ENCODE data around the gene KCNIP4. TPM values are rescaled to one million over a fixed set of nuclear protein-coding genes. Genes with fewer than 3 reads are reported as not detected.

Gene KCNIP4
- polyA plus RNA-seq, 3 donors = 0.09 to 0.25 TPM; not detected in 1

DNA sequence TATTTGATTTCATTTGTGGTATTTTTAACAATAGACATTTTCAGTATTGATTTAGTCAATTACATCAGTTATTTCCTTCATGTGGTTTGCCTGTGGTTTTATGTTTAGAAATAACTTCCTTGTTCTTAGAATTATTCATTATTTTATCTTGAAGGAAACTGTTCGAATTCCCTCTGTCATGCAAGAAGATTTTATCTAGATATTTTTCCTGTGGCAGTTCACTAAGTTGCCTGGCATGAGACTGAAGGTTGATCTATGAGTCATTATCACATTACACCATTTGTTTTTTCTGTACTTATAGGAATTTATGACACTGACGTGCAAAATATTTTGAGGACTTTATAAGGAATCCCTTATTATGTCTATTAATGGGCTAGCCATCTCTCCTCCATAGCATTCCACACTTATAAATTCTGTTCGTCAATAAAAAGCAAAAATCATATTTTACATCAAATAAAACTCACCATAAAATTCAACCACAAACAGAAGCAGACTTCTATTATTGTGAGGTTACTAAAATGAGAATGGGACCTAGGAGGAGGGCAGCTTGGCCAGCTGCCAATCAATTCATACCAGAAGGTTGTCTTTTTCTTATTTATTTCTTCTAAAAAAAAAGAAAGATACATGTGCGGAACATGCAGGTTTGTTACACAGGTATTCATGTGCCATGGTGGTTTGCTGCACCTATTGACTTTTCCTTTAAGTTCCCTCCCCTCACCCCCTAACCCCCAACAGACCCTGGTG is 179.0 kb downstream of the KCNIP4 start:
- WGBS (ENCODE audit: insufficient coverage) = no CpG with 5 or more reads among the region's 4 CpGs
- H3K4me3 Mint-ChIP-seq = no peak overlapping the region
- Histone ChIP-seq H3K9me3 (replicated peaks in 1 of 2; ENCODE audit: control insufficient read depth in 1 of 2, insufficient read depth in 1 of 2, low read length in 2 of 2) (no peaks in the 10 kb centered on the region), H3K79me2 (ENCODE audit: insufficient read depth, low read length) (no peaks in the 10 kb centered on the region), H3K27me3 (ENCODE audit: control insufficient read depth in 2 of 2, insufficient read depth in 2 of 2, low read length in 2 of 2) (no peaks in the 10 kb centered on the region), H3K9ac (ENCODE audit: insufficient read depth, low read length, poor library complexity, severe bottlenecking) (no peak overlapping the region), H2AFZ (ENCODE audit: insufficient read depth, low read depth, low read length, poor library complexity, severe bottlenecking) (no peak overlapping the region), H3K4me2 (replicated peaks; ENCODE audit: extremely low read depth, low read length, poor library complexity, severe bottlenecking) (no peak overlapping the region), H4K20me1 (ENCODE audit: insufficient read depth, low read length) (no peaks in the 10 kb centered on the region), H3K4me3 (replicated peaks in 1 of 3; ENCODE audit: low read depth in 2 of 3, low read length in 3 of 3) (no peak overlapping the region), H3K4me1 (ENCODE audit: control insufficient read depth in 1 of 2, insufficient read depth in 2 of 2, low read length in 2 of 2) (no peaks in the 10 kb centered on the region), H3K27ac (ENCODE audit: low read depth in 1 of 2, low read length in 2 of 2) (no peak overlapping the region), H3K36me3 (replicated peaks in 1 of 2; ENCODE audit: control insufficient read depth in 1 of 2, insufficient read depth in 2 of 2, low read length in 2 of 2) (no peaks in the 10 kb centered on the region)
- no peak overlapping the region for H3K27ac Mint-ChIP-seq
- peaks cover 3 to 5% (median 3%) of the 10 kb centered on the region in 3 donors for H3K27me3 Mint-ChIP-seq (ENCODE audit: low read depth in 3 of 3)
- H3K36me3 Mint-ChIP-seq = no peaks in the 10 kb centered on the region
- TF ChIP-seq, protein P1, sequence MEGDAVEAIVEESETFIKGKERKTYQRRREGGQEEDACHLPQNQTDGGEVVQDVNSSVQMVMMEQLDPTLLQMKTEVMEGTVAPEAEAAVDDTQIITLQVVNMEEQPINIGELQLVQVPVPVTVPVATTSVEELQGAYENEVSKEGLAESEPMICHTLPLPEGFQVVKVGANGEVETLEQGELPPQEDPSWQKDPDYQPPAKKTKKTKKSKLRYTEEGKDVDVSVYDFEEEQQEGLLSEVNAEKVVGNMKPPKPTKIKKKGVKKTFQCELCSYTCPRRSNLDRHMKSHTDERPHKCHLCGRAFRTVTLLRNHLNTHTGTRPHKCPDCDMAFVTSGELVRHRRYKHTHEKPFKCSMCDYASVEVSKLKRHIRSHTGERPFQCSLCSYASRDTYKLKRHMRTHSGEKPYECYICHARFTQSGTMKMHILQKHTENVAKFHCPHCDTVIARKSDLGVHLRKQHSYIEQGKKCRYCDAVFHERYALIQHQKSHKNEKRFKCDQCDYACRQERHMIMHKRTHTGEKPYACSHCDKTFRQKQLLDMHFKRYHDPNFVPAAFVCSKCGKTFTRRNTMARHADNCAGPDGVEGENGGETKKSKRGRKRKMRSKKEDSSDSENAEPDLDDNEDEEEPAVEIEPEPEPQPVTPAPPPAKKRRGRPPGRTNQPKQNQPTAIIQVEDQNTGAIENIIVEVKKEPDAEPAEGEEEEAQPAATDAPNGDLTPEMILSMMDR (IDR thresholded peaks at IDR 0.05) = no peak
- no peaks in the 10 kb centered on the region for H3K4me1 Mint-ChIP-seq
- intact Hi-C loops (cut with micrococcal nuclease) = no loop called here
- DNase-seq = no peak
- H3K9me3 Mint-ChIP-seq = no peaks in the 10 kb centered on the region

DNA sequence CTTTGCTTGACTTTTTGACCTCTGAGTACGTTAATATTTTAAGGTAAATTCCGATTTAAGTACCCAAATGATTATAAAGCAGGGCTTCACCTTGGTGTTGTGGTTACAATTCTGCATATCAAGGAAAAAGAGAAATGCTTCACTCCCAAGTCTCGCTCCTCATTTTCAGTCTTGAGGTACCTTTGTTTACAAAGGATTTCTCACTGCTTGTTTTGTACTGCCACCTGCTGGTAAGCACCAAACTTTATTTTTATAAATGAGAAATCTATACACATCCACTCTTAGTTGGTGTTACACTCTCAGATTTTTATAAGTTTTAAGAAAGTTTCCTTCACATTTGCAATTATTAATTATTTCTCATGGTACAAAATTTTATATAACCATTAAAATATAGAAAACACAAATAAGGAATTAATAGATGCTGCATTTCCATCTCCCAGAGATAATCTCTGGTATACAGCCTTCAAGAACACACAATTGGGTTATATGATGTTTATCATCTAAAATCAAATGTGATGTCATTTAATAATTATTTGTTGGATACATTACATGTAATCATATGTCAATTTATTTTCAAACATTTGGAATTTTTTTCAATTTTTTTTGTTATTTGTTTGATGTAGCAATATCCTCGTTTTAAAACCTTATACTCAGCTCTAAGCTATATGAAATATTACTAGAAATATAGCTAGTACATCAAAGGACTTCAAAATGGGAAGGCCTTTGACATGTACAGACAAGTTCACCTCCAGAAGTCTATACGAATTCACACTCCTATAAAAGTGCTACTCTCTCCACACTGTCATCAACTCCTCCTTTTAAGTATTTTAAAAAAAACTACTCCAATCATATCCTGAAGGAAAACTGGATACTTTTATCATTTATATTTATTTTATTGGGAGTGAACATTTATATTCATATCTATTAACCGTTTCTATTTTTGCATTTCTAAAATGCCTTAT is 179.9 kb downstream of the KCNIP4 start:
- no peaks in the 10 kb centered on the region for H3K79me2 ChIP-seq (ENCODE audit: insufficient read depth, low read length)
- Mint-ChIP-seq H3K36me3 (no peaks in the 10 kb centered on the region), H3K4me1 (no peaks in the 10 kb centered on the region), H3K4me3 (no peak overlapping the region), H3K27ac (no peak overlapping the region), H3K27me3 (ENCODE audit: low read depth in 3 of 3) (peaks cover 3 to 6% (median 4%) of the 10 kb centered on the region in 3 donors), H3K9me3 (no peaks in the 10 kb centered on the region)
- no peak overlapping the region for H3K4me2 ChIP-seq (replicated peaks; ENCODE audit: extremely low read depth, low read length, poor library complexity, severe bottlenecking)
- H3K9ac ChIP-seq (ENCODE audit: insufficient read depth, low read length, poor library complexity, severe bottlenecking) = no peak overlapping the region
- no peak overlapping the region for H3K4me3 ChIP-seq (replicated peaks in 1 of 3; ENCODE audit: low read depth in 2 of 3, low read length in 3 of 3)
- TF ChIP-seq, protein P1 (IDR thresholded peaks at IDR 0.05) = peak; percentile 75
- H2AFZ ChIP-seq (ENCODE audit: insufficient read depth, low read depth, low read length, poor library complexity, severe bottlenecking) = no peak overlapping the region
- no peaks in the 10 kb centered on the region for H4K20me1 ChIP-seq (ENCODE audit: insufficient read depth, low read length)
- no peak for DNase-seq
- intact Hi-C loops (cut with micrococcal nuclease) = no loop called here
- no peaks in the 10 kb centered on the region for H3K9me3 ChIP-seq (replicated peaks in 1 of 2; ENCODE audit: control insufficient read depth in 1 of 2, insufficient read depth in 1 of 2, low read length in 2 of 2)
- H3K27ac ChIP-seq (ENCODE audit: low read depth in 1 of 2, low read length in 2 of 2) = no peak overlapping the region
- H3K27me3 ChIP-seq (ENCODE audit: control insufficient read depth in 2 of 2, insufficient read depth in 2 of 2, low read length in 2 of 2) = no peaks in the 10 kb centered on the region
- no peaks in the 10 kb centered on the region for H3K36me3 ChIP-seq (replicated peaks in 1 of 2; ENCODE audit: control insufficient read depth in 1 of 2, insufficient read depth in 2 of 2, low read length in 2 of 2)
- H3K4me1 ChIP-seq (ENCODE audit: control insufficient read depth in 1 of 2, insufficient read depth in 2 of 2, low read length in 2 of 2) = no peaks in the 10 kb centered on the region
- no CpG with 5 or more reads among the region's 6 CpGs for WGBS (ENCODE audit: insufficient coverage)

All from CD14-positive monocyte (primary cell).